ENCODE results near the gene MRM1.

MRM1 gene

GRCh38 chr17:36616061-36617029 lies 15.0 kb downstream of the MRM1 start:
- no peaks in the 10 kb centered on the region for H3K9me3 ChIP-seq (ENCODE audit: low read length)
- peaks cover 0 to 21% of the 10 kb centered on the region in 2 donors for H3K27me3 ChIP-seq (ENCODE audit: control insufficient read depth in 1 of 2, insufficient read depth in 2 of 2, low read length in 2 of 2)
- no peak overlapping the region for H3K4me3 ChIP-seq (ENCODE audit: low read depth in 1 of 2, low read length in 2 of 2)
- no peak overlapping the region for H3K9ac ChIP-seq (ENCODE audit: low read length)
- no peaks in the 10 kb centered on the region for H3K4me1 ChIP-seq (ENCODE audit: insufficient read depth, low read length)
- H3K27ac ChIP-seq (ENCODE audit: low read depth, low read length) = no peak overlapping the region
- H3K36me3 ChIP-seq (ENCODE audit: insufficient read depth, low read length) = no peaks in the 10 kb centered on the region

GRCh38 chr17:36617773-36618172 lies 16.4 kb downstream of the MRM1 start:
- no peaks in the 10 kb centered on the region for H3K4me1 ChIP-seq (ENCODE audit: insufficient read depth, low read length)
- H3K9ac ChIP-seq (ENCODE audit: low read length) = no peak overlapping the region
- H3K27ac ChIP-seq (ENCODE audit: low read depth, low read length) = no peak overlapping the region
- peaks cover 0 to 21% of the 10 kb centered on the region in 2 donors for H3K27me3 ChIP-seq (ENCODE audit: control insufficient read depth in 1 of 2, insufficient read depth in 2 of 2, low read length in 2 of 2)
- H3K36me3 ChIP-seq (ENCODE audit: insufficient read depth, low read length) = no peaks in the 10 kb centered on the region
- H3K9me3 ChIP-seq (ENCODE audit: low read length) = no peaks in the 10 kb centered on the region
- H3K4me3 ChIP-seq (ENCODE audit: low read depth in 1 of 2, low read length in 2 of 2) = no peak overlapping the region

GRCh38 chr17:36623281-36623680 lies 21.9 kb downstream of the MRM1 start:
- H3K4me1 ChIP-seq (ENCODE audit: insufficient read depth, low read length) = no peaks in the 10 kb centered on the region

GRCh38 chr17:36625188-36625587 lies 23.8 kb downstream of the MRM1 start:
- Histone ChIP-seq H3K27me3 (ENCODE audit: control insufficient read depth in 1 of 2, insufficient read depth in 2 of 2, low read length in 2 of 2) (no peaks in the 10 kb centered on the region), H3K4me1 (ENCODE audit: insufficient read depth, low read length) (no peaks in the 10 kb centered on the region), H3K4me3 (ENCODE audit: low read depth in 1 of 2, low read length in 2 of 2) (no peak overlapping the region)

More at GRCh38 chr17:36623281-36623680, 21.9 kb downstream of the MRM1 start:
- H3K36me3 ChIP-seq (ENCODE audit: insufficient read depth, low read length) = no peaks in the 10 kb centered on the region
- H3K4me3 ChIP-seq (ENCODE audit: low read depth in 1 of 2, low read length in 2 of 2) = no peak overlapping the region
- H3K27ac ChIP-seq (ENCODE audit: low read depth, low read length) = no peak overlapping the region
- H3K9me3 ChIP-seq (ENCODE audit: low read length) = no peaks in the 10 kb centered on the region
- no peak overlapping the region for H3K9ac ChIP-seq (ENCODE audit: low read length)
- H3K27me3 ChIP-seq (ENCODE audit: control insufficient read depth in 1 of 2, insufficient read depth in 2 of 2, low read length in 2 of 2) = no peaks in the 10 kb centered on the region

GRCh38 chr17:36627101-36627500 lies 25.7 kb downstream of the MRM1 start:
- Histone ChIP-seq H3K4me1 (ENCODE audit: insufficient read depth, low read length) (no peaks in the 10 kb centered on the region), H3K9me3 (ENCODE audit: low read length) (no peaks in the 10 kb centered on the region), H3K36me3 (ENCODE audit: insufficient read depth, low read length) (no peaks in the 10 kb centered on the region), H3K9ac (ENCODE audit: low read length) (no peak overlapping the region), H3K27me3 (ENCODE audit: control insufficient read depth in 1 of 2, insufficient read depth in 2 of 2, low read length in 2 of 2) (no peaks in the 10 kb centered on the region), H3K4me3 (ENCODE audit: low read depth in 1 of 2, low read length in 2 of 2) (no peak overlapping the region), H3K27ac (ENCODE audit: low read depth, low read length) (no peak overlapping the region)

More at GRCh38 chr17:36625188-36625587, 23.8 kb downstream of the MRM1 start:
- Histone ChIP-seq H3K27ac (ENCODE audit: low read depth, low read length) (no peak overlapping the region), H3K9me3 (ENCODE audit: low read length) (no peaks in the 10 kb centered on the region), H3K36me3 (ENCODE audit: insufficient read depth, low read length) (no peaks in the 10 kb centered on the region), H3K9ac (ENCODE audit: low read length) (no peak overlapping the region)

GRCh38 chr17:36628576-36628975 lies 27.2 kb downstream of the MRM1 start:
- Histone ChIP-seq H3K4me1 (ENCODE audit: insufficient read depth, low read length) (no peaks in the 10 kb centered on the region), H3K36me3 (ENCODE audit: insufficient read depth, low read length) (no peaks in the 10 kb centered on the region), H3K9me3 (ENCODE audit: low read length) (no peaks in the 10 kb centered on the region), H3K4me3 (ENCODE audit: low read depth in 1 of 2, low read length in 2 of 2) (no peak overlapping the region), H3K27ac (ENCODE audit: low read depth, low read length) (no peak overlapping the region), H3K27me3 (ENCODE audit: control insufficient read depth in 1 of 2, insufficient read depth in 2 of 2, low read length in 2 of 2) (no peaks in the 10 kb centered on the region), H3K9ac (ENCODE audit: low read length) (no peak overlapping the region)

GRCh38 chr17:36629252-36629847 lies 28.0 kb downstream of the MRM1 start:
- peaks cover 0 to 1% of the 10 kb centered on the region in 2 donors for H3K27me3 ChIP-seq (ENCODE audit: control insufficient read depth in 1 of 2, insufficient read depth in 2 of 2, low read length in 2 of 2)
- H3K4me1 ChIP-seq (ENCODE audit: insufficient read depth, low read length) = no peaks in the 10 kb centered on the region
- no peaks in the 10 kb centered on the region for H3K9me3 ChIP-seq (ENCODE audit: low read length)
- H3K4me3 ChIP-seq (ENCODE audit: low read depth in 1 of 2, low read length in 2 of 2) = no peak overlapping the region
- no peak overlapping the region for H3K27ac ChIP-seq (ENCODE audit: low read depth, low read length)
- H3K9ac ChIP-seq (ENCODE audit: low read length) = no peak overlapping the region
- no peaks in the 10 kb centered on the region for H3K36me3 ChIP-seq (ENCODE audit: insufficient read depth, low read length)

GRCh38 chr17:36629970-36630502 lies 28.7 kb downstream of the MRM1 start:
- Histone ChIP-seq H3K36me3 (ENCODE audit: insufficient read depth, low read length) (no peaks in the 10 kb centered on the region), H3K4me3 (ENCODE audit: low read depth in 1 of 2, low read length in 2 of 2) (no peak overlapping the region), H3K4me1 (ENCODE audit: insufficient read depth, low read length) (no peaks in the 10 kb centered on the region), H3K27ac (ENCODE audit: low read depth, low read length) (no peak overlapping the region), H3K9me3 (ENCODE audit: low read length) (no peaks in the 10 kb centered on the region), H3K27me3 (ENCODE audit: control insufficient read depth in 1 of 2, insufficient read depth in 2 of 2, low read length in 2 of 2) (peaks cover 0 to 8% of the 10 kb centered on the region in 2 donors), H3K9ac (ENCODE audit: low read length) (no peak overlapping the region)

- H3K4me3 ChIP-seq (ENCODE audit: low read depth in 1 of 2, low read length in 2 of 2) = no peak overlapping the region
- peaks cover 0 to 8% of the 10 kb centered on the region in 2 donors for H3K27me3 ChIP-seq (ENCODE audit: control insufficient read depth in 1 of 2, insufficient read depth in 2 of 2, low read length in 2 of 2)
- H3K27ac ChIP-seq (ENCODE audit: low read depth, low read length) = no peak overlapping the region
- H3K9ac ChIP-seq (ENCODE audit: low read length) = no peak overlapping the region
- H3K36me3 ChIP-seq (ENCODE audit: insufficient read depth, low read length) = no peaks in the 10 kb centered on the region
- H3K9me3 ChIP-seq (ENCODE audit: low read length) = no peaks in the 10 kb centered on the region
- no peaks in the 10 kb centered on the region for H3K4me1 ChIP-seq (ENCODE audit: insufficient read depth, low read length)
Measured at GRCh38 chr17:36631022-36631421, 29.6 kb downstream of the MRM1 start.

- Histone ChIP-seq H3K9me3 (ENCODE audit: low read length) (no peaks in the 10 kb centered on the region), H3K27ac (ENCODE audit: low read depth, low read length) (no peak overlapping the region), H3K4me3 (ENCODE audit: low read depth in 1 of 2, low read length in 2 of 2) (no peak overlapping the region), H3K9ac (ENCODE audit: low read length) (no peak overlapping the region), H3K36me3 (ENCODE audit: insufficient read depth, low read length) (no peaks in the 10 kb centered on the region), H3K4me1 (ENCODE audit: insufficient read depth, low read length) (no peaks in the 10 kb centered on the region), H3K27me3 (ENCODE audit: control insufficient read depth in 1 of 2, insufficient read depth in 2 of 2, low read length in 2 of 2) (peaks cover 0 to 8% of the 10 kb centered on the region in 2 donors)
Measured at GRCh38 chr17:36632916-36633771, 31.8 kb downstream of the MRM1 start.

GRCh38 chr17:36640346-36640745 lies 39.0 kb downstream of the MRM1 start:
- Histone ChIP-seq H3K27ac (ENCODE audit: low read depth, low read length) (no peak overlapping the region), H3K36me3 (ENCODE audit: insufficient read depth, low read length) (no peaks in the 10 kb centered on the region), H3K9ac (ENCODE audit: low read length) (no peak overlapping the region), H3K9me3 (ENCODE audit: low read length) (no peaks in the 10 kb centered on the region), H3K27me3 (ENCODE audit: control insufficient read depth in 1 of 2, insufficient read depth in 2 of 2, low read length in 2 of 2) (peaks cover 28 to 62% of the 10 kb centered on the region in 2 donors), H3K4me3 (ENCODE audit: low read depth in 1 of 2, low read length in 2 of 2) (no peak overlapping the region), H3K4me1 (ENCODE audit: insufficient read depth, low read length) (no peaks in the 10 kb centered on the region)
